Vagina (tissue), 2 donors: ENCODE data around the gene CHCHD2. TPM values are rescaled to one million over a fixed set of nuclear protein-coding genes. Genes with fewer than 3 reads are reported as not detected.
A peak's percentile ranks its signal among the peaks of the same experiment; 100 is the strongest.
"Not testable (repeated sequence)": the region's sequence is repeated elsewhere in the genome, so short reads cannot be mapped to it uniquely, and the experiment has no call there.

Source experiments
- DNase-seq, 2 donors: peaks; one replicate each; pipeline ENCODE4 v3.0.0-alpha.2; 2017; ENCODE audit errors: extremely low spot score in 2 of 2
- H3K27ac ChIP-seq: fragments of 200-600 bp; sonication (generic); one replicate; pipeline ENCODE4 v1.5.1; 2019
- H3K27me3 ChIP-seq: fragments of 200-600 bp; sonication (generic); one replicate; pipeline ENCODE4 v1.5.1; 2019
- H3K36me3 ChIP-seq, 2 donors: fragments of 200-600 bp; sonication (generic); one replicate each; pipeline ENCODE4 v1.5.1; 2017 to 2019
- H3K4me1 ChIP-seq: fragments of 200-600 bp; sonication (generic); one replicate; pipeline ENCODE4 v1.5.1; 2019
- H3K4me3 ChIP-seq, 2 donors: fragments of 200-600 bp; sonication (generic); 1 replicate in 1 of 2; 2 replicates in 1 of 2; pipeline ENCODE4 v1.5.1; 2016 to 2019
- H3K9me3 ChIP-seq: fragments of 200-600 bp; sonication (generic); one replicate; pipeline ENCODE4 v1.5.1; 2019
- CTCF ChIP-seq, 3 experiments: fragments of 450-650 bp in 2 of 3; fragments of 200-600 bp in 1 of 3; sonication (generic) in 1 of 3; IDR thresholded peaks; one replicate each; pipeline ENCODE4 v1.5.1; 2017 to 2019; ENCODE audit warnings: antibody characterized with exemption in 3 of 3, mild to moderate bottlenecking in 2 of 3, moderate library complexity in 2 of 3
- POLR2A ChIP-seq, 2 donors: fragments of 450-650 bp; IDR thresholded peaks; one replicate each; pipeline ENCODE4 v1.6.1; 2017; ENCODE audit warnings: antibody characterized with exemption in 2 of 2, mild to moderate bottlenecking in 2 of 2, moderate library complexity in 2 of 2
- POLR2AphosphoS5 ChIP-seq, 2 donors: sonication (generic); formaldehyde crosslinking; IDR thresholded peaks; one replicate each; pipeline ENCODE4 v1.9.0; 2017; ENCODE audit warnings: antibody characterized with exemption in 2 of 2, mild to moderate bottlenecking in 2 of 2, low read depth in 1 of 2; ENCODE audit not compliant: insufficient read depth in 1 of 2
- intact Hi-C: fragments of 100-400 bp; cut with DNase I; formaldehyde crosslinking; loops from one replicate; pipeline ENCODE4 v1.15.1; 2023
- total RNA-seq: library from RNA; depleted of rRNA; stranded (reverse); fragments of >200 nt; gene quantifications from one replicate; pipeline ENCODE4 v1.2.3, GENCODE V29; 2016

CHCHD2 gene
- total RNA-seq: 306 TPM

GRCh38 chr7:56106108-56107073 is at the start of gene CHCHD2:
Gene CHCHD2, minus strand, starts transcription at chr7:56106476. Its CDS starts 63 bp downstream, at chr7:56106413.
- Histone ChIP-seq H3K36me3 (peaks cover 5 to 29% of the 10 kb centered on the region in 2 donors), H3K27me3 (no peaks in the 10 kb centered on the region), H3K4me1 (peaks cover 18% of the 10 kb centered on the region), H3K27ac (peak within 1 kb of the TSS; percentile 79), H3K4me3 (peak within 1 kb of the TSS; percentile 79 to 98), H3K9me3 (no peaks in the 10 kb centered on the region)
- no peak for TF ChIP-seq CTCF (IDR thresholded peaks at IDR 0.05)
- peak in 1 of 2 donors; percentile 87 for TF ChIP-seq POLR2A (IDR thresholded peaks at IDR 0.05)
- TF ChIP-seq POLR2AphosphoS5 (IDR thresholded peaks at IDR 0.05; ENCODE audit: insufficient read depth in 1 of 2, low read depth in 1 of 2): peak; percentile 91 to 99
- peak in 1 of 2 donors; percentile 98 for DNase-seq
- intact Hi-C loops: no loop called here

- intact Hi-C loops, H3K4me1 ChIP-seq, H3K27ac ChIP-seq, DNase-seq, H3K27me3 ChIP-seq, H3K36me3 ChIP-seq, H3K9me3 ChIP-seq, H3K4me3 ChIP-seq: not testable (repeated sequence)
Measured at GRCh38 chr7:56131062-56131461, 24.8 kb upstream of the CHCHD2 start.

- Histone ChIP-seq H3K9me3 (no peaks in the 10 kb centered on the region), H3K27ac (no peak overlapping the region), H3K27me3 (no peaks in the 10 kb centered on the region), H3K4me1 (no peaks in the 10 kb centered on the region), H3K4me3 (no peak overlapping the region), H3K36me3 (no peaks in the 10 kb centered on the region)
- DNase-seq: no peak
- intact Hi-C loops: no loop called here
- no peak for TF ChIP-seq POLR2AphosphoS5 (IDR thresholded peaks at IDR 0.05; ENCODE audit: insufficient read depth in 1 of 2, low read depth in 1 of 2)
- TF ChIP-seq CTCF (IDR thresholded peaks at IDR 0.05): no peak
- TF ChIP-seq POLR2A (IDR thresholded peaks at IDR 0.05): no peak
Measured at GRCh38 chr7:56127241-56127975, 21.1 kb upstream of the CHCHD2 start.

- no peaks in the 10 kb centered on the region for H3K27me3 ChIP-seq
- H3K36me3 ChIP-seq: no peaks in the 10 kb centered on the region
- intact Hi-C loops: no loop called here
- H3K9me3 ChIP-seq: no peaks in the 10 kb centered on the region
- TF ChIP-seq POLR2A (IDR thresholded peaks at IDR 0.05) (no peak), POLR2AphosphoS5 (IDR thresholded peaks at IDR 0.05; ENCODE audit: insufficient read depth in 1 of 2, low read depth in 1 of 2) (no peak), CTCF (IDR thresholded peaks at IDR 0.05) (no peak)
- H3K27ac ChIP-seq: no peak overlapping the region
- H3K4me3 ChIP-seq: no peak overlapping the region
- H3K4me1 ChIP-seq: no peaks in the 10 kb centered on the region
- DNase-seq: no peak
Measured at GRCh38 chr7:56125831-56126230, 19.6 kb upstream of the CHCHD2 start.

GRCh38 chr7:56124981-56125380 is 18.7 kb upstream of the CHCHD2 start:
- H3K36me3 ChIP-seq: no peaks in the 10 kb centered on the region
- intact Hi-C loops: no loop called here
- TF ChIP-seq POLR2AphosphoS5 (IDR thresholded peaks at IDR 0.05; ENCODE audit: insufficient read depth in 1 of 2, low read depth in 1 of 2) (no peak), CTCF (IDR thresholded peaks at IDR 0.05) (no peak), POLR2A (IDR thresholded peaks at IDR 0.05) (no peak)
- H3K4me1 ChIP-seq: no peaks in the 10 kb centered on the region
- no peaks in the 10 kb centered on the region for H3K27me3 ChIP-seq
- H3K27ac ChIP-seq: no peak overlapping the region
- H3K4me3 ChIP-seq: no peak overlapping the region
- no peak for DNase-seq
- H3K9me3 ChIP-seq: no peaks in the 10 kb centered on the region
